Fibroblast of peridontal ligament (primary cell): Measurements from ENCODE around the gene PTBP3.
"Not testable (repeated sequence)": the region's sequence is repeated elsewhere in the genome, so short reads cannot be mapped to it uniquely, and the experiment has no call there.

Experiments used
- DNase-seq: peaks from one replicate; pipeline ENCODE4 v3.0.0-alpha.2; 2010; ENCODE audit errors: extremely low read depth

Gene PTBP3

DNA sequence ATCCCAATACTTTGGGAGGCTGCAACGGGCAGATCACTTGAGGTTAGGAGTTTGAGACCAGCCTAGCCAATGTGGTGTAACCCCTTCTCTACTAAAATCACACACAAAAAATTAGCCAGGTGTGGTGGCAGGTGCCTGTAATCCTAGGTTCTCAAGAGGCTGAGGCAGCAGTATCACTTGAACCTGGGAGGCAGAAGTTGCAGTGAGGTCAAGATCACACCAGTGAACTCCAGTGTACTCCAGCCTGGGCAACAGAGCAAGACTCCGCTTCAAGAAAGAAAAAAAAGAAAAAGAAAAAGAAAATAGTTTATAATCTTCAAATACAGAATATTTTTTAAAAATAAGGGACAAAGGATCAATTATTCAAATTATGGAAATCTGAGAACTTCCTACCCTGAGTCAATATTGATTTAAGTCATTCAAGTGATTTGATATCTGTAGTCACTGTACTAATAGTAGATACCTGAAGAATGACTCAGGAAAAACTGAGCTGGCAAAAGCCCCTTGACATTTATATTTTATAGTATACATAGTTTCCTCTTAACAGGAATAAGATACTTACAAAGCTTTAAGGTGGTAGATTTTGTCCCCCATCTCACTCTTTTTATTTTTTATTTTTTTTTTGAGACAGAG lies 61.8 kb downstream of the PTBP3 start:
- no peak for DNase-seq

DNA sequence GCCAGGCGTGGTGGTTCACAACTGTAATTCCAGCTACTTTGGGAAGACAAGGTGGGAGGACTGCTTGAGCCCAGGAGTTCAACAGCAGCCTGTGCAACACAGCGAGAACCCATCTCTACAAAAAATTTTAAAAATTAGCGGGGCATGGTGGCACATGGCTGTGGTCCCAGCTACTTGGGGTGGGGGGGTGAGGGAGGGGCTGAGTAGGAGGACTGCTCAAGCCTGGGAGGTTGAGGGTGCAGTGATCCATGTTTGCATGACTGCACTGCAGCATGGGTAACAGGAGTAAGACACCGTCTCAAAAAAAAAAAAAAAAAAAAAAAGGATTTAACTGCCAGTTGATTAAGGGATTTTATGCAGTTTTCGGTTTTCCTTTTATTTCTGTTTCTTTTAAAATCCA lies 65.0 kb downstream of the PTBP3 start:
- DNase-seq = no peak

DNA sequence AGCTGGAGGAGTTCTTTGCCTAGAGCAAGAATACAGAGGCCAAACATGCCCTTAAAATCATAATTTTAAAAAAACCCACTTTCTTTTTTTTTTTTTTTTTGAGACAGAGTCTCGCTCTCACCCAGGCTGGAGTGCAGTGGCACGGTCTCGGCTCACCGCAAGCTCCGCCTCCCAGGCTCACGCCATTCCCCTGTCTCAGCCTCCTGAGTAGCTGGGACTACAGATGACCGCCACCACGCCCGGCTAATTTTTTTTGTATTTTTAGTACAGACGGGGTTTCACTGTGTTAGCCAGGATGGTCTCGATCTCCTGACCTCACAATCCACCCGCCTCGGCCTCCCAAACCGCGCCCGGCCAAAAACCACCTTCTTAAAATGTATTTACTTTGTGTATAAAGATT lies 66.3 kb downstream of the PTBP3 start:
- not testable (repeated sequence) for DNase-seq

DNA sequence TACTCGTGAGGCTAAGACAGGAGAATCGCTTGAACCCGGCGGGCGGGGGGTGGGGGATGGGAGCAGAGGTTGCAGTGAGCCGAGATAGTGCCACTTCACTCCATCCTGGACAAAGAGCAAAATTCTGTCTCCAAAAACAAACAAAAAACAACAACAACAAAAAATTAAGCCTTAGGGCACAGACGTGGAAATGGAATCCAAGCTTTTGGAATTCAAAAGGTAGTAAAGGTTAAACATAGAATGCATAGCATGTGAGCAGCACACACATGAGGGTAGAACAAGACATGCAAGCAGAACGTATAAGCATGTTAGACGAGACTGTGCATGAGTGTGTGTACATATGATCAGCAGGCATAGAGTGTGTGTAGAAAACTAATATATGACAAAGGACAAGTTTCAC lies 68.0 kb downstream of the PTBP3 start:
- no peak for DNase-seq

DNA sequence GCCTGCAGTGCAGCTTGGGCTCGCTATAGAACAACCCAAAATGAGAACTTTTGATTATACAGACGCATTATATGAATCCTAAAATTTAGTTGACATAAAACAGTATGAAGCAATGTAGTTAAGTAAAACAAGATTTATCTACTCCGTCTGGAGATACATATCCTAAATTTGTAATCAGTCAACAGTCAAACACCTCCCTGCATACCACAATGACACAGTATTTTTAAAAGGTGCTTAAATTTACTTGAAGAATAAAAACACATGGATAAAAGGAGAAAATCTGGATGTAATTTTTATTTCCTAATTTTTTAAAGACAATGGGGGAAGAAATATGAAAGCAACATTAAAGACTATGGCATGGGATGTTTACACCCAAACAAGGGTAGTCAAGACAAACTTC lies 70.8 kb downstream of the PTBP3 start:
- no peak for DNase-seq

DNA sequence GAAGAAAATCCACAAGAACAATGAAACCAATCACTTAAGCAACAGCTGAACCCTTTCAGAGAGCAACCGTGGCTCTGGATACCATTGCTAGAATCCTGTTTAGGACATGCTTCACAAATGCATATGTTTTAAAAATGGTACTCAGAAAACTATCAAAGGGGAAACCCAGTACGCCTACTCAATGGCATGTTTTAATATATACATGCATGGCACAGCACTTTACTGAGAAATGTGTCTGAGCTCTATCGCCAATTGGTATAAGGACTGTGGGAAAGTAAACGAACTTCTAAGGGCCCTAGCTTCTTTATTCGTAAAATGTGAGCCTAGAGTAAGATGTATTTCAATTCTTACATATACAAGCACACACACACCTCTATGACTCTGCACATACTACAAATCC lies 72.3 kb downstream of the PTBP3 start:
- DNase-seq = no peak

DNA sequence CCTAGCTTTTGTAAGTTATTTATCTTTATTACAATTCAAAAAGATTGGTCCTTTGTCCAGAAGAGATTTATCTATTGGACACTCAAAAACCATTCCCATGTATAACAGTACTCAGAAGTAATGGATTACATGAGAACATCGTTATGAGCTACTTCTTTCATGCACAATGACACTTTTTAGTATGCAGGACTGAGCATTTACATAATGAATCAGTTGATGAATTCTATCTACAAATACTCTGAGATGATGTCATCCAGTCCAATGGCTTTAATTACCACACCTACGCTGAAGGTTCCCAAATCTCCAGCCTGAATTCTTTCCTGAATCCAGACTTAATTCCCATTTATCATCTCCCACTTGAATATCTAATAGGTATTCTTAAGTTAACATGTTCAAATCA lies 75.3 kb downstream of the PTBP3 start:
- DNase-seq = no peak

DNA sequence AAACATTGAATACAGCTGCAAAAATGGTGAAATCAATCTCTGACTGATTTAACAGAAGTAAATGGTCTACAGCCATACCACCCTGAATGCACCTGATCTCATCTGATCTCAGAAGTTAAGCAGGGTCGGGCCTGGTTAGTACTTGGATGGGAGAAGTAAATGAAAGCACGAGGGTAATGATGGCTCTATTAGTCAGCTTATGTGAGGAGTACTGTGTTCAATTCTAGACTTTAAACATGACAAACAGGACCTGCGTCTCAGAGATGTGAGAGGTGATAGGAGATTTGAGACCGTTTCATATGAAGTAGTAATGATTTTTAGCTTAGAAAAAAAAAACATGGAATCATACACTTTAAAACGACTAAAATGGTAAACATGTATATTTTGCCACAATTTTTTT lies 81.2 kb downstream of the PTBP3 start:
- no peak for DNase-seq

DNA sequence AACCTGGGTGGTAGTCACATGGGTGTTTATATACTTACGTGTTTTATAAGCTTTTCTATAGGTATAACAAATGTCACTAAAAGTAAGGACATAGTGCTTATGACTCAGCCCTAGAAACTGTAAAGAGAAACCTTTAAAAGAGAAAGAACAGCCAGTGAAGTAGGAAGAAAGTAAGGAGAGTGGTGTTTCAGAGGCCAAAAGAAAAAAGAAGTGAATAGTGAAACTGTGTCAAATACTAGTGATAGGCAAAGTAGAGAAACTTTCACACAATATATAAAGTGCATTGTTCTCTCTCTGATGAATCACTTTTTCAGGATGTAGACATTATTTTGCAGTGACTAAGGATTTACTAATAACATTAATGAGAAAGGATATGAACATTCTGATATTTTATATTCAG lies 84.1 kb downstream of the PTBP3 start:
- DNase-seq = peak; percentile 16

DNA sequence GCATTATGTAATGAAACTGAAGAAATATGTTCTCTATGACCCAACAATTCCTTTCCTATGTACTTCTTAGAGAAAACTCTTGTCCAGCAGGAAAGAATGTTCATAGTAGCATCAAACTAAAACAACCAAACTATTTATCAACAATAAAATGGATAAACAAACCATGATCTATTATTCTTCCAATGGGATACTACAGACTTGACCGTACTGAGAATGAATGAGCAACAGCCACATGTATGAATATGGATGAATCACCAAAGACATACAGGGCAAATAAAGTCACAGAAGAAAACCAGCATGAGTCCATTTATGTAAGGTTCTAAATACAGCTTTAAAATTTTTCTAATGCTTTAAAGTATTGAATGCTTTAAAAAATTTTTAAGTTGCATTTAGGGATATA lies 84.7 kb downstream of the PTBP3 start:
- peak; percentile 39 for DNase-seq

DNA sequence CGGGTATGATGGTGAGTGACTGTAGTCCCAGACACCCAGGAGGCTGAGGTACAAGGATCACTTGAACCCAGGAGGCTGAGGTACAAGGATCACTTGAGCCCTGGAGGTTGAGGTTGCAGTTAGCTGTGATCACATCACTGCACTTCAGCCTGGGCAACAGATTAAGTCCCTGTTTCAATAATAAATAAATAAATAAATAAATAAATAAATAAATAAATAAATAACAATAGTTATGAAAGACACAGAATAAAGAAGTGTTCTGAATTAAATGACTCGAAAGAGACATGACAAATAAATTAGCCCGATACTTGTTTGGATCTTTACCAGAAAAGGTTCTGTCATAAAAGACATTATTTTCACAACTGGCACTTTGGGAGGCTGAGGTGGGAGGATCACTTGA lies 86.3 kb downstream of the PTBP3 start:
- no peak for DNase-seq

DNA sequence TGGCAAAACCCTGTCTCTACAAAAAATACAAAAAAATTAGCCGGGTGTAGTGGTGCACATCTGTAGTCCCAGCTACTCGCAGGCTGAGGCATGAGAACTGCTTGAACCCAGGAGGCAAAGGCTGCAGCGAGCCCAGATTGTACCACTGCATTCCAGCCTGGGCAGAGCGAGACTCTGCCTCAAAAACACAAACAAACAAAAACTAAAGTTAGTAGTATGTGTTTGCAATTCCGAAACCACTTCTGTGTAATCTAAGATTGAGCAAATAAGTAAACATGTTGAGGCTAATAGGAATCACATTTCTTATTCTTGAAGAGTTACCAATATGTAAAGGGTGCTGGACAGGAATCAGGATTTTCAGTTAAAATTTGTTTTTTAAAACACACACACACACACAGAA lies 88.3 kb downstream of the PTBP3 start:
- DNase-seq = peak; percentile 39

DNA sequence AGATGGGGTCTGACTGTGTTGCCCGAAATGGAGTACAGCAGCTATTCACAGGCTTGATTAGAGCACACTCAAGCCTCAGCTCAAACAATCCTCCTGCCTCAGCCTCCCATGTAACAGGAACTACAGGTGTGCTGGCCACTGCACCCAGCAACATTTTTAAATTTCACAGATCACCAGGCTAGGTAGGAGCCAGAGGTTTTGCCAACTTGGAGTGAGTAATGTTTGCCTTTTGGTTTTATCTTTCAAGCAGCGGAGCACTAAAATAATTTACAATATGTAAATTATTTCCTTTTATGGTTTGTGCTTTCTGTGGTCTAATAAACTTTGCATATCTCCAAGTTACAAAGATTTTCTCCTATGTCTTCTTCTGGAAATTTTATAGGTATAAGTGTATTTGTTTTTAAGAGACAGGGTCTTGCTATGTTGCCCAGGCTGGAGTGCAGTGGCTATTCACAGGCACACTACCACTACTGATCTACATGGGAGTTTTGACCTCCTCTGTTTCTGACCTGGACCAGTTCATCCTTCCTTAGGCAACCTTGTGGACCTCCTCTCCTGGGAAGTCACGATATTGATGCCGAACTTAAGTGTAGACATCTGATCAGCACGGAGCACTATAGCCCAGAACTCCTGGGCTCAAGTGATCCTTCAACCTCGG lies 91.1 kb downstream of the PTBP3 start:
- DNase-seq = no peak

DNA sequence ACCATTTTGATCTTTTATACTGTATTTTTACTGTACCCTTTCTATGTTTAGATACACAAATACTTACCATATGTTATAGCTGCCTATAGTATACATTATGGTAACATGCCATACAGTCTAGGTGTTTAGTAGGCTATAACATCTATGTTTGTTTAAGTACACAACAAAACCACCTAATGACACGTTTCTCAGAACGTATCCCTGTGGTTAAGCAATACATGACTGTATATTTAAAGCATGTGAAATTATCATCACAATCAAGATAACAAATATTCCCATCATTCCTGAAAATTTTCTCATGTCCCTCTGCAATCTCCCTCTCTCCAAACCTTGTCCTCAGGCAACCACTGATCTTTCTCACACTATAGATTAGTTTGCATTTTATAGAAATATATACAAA lies 91.9 kb downstream of the PTBP3 start:
- no peak for DNase-seq

DNA sequence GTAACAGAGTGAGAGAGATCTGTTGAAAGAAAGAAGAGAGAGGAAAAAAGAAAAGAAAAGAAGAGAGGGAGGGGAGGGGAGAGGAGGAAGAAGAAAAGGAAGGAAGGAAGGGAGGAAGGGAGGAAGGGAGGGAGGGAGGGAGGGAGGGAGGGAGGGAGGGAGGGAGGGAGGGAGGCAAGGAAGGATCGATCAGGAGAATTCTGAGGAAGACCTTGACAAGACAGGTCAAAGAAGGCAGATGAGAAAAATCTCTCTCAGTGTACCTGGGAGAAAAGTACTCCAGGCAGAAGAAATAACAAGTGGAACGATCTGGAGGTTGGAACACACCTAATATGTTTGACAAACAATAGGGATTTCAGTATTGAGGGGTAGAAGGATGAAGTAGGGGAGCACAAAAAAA lies 93.7 kb downstream of the PTBP3 start:
- no peak for DNase-seq

DNA sequence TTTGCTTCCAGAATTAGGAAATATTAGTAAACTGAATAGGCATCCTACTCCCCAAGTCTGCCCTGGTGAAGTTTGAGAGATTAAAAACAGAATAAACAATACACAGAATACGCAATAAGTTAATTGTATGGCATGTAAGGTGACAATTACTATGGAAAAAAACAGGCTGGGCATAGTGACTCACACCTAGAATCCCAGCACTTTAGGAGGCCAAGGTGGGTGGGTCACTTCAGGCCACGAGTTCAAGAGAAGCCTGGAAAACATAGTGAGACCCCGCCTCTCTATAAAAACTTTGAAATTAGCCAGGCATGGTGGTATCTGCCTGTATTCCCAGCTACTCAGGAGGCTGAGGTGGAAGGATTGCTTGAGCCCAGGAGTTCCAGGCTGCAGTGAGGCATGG lies 94.1 kb downstream of the PTBP3 start:
- no peak for DNase-seq

DNA sequence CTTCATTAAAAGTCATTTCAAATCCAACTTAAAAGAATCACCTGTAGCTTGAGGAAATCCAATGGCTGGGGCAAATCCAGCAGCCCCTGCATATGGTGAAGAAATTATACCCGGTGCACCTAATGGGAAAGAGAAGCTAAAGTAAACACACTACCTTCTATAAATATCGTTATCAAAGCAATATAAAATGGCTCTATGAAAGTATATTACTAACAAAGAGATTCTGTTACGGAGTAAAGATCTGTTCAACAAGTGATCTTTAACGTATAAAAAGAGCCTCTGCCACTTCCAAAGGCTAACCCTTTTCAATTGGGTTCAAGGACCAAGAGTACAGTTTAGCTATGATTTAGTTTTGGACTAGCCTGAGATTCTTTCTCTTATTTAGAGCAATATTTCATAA lies 98.6 kb downstream of the PTBP3 start:
- DNase-seq = no peak

DNA sequence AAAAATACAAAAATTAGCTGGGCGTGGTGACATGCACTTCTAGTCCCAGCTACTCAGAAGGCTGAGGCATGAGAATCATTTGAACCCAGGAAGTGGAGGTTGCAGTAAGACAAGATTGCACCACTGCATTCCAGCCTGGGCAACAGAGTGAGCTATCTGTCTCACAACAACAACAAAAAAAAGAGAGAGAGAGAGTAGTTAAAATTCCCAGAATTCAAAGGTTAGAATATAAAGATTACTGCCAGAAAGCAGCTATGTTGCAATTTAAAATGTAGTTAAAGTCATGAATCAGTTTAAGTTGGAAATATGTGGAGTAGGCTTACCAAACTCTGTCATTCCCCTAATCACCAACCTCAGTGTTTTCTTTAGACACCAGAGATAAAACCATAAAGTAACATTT lies 99.7 kb downstream of the PTBP3 start:
- peak; percentile 80 for DNase-seq

DNA sequence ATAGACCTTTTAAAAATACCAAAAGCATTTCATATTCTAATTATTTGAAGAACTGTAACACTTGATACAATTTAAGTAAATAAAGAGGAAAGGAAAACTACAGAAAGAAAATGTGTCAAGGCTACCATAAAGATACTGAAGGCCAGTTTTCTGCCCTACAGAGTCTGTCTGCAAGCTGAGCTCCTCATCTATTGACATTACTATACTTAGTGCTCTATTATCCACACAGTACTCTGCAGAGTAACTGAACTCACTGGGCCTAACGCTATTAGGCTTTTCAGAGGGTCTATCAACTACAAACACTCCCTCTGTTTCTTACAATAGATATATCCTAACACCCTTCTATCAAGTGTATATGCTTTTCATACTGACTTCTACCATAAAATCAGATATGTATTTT lies 101.2 kb downstream of the PTBP3 start:
- no peak for DNase-seq

DNA sequence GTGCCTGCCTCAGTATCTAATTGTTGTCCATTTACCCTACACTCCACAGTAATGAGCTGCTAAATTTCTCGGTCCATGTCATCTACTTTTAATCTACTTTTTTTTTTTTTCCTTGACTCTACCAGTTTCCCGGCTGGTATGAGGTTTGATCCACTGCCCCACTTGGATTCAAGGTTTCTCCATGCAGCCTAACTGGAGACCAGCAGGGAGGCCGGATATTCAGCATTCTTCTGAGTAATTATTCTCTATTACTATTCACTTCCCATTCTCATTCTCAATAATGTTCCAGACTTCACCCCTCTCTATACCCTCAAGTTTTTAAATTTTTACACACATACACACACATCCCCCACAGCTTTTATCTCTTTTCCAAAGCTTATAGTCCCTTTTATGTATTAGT lies 107.3 kb downstream of the PTBP3 start:
- DNase-seq = no peak

DNA sequence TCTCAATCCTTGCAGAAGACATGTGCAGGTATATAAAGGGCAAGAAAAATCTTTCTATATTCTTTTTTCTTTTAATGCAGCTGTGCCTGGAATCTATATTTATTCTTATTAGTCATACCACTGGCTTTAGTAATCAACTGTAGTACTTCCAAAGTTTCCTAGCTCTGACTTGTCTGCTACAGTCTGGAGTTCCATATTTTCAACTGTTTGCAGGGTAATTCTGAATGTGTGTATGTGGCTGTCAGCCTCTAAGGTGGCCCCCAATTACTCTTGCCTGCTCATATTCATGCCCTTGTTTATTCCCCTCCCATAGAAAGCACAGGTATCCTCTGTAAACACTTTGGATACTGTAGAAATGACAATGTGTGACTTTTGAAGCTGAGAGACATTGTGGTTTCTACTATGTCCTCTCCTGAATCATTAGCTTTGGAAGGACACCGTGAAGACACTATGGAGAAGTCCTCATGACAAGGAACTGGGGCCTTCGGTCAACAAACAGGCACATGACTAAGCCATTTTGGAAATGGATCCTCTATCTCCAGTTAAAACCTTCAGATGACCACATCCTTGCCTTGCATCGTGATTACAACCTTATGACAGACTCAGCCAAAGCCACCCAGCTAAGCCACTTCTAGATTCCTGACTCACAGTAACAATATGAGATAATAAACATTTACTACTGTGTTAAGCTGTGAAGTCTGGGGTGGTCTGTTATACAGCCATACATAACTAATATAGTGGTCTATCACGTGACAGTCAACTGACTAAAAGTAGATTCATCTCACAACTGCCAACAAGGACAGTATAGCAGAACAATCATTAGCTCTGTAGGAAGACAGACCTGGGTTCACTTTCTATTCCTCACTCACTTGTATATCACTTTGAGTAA lies 108.8 kb downstream of the PTBP3 start:
- DNase-seq = peak; percentile 76

DNA sequence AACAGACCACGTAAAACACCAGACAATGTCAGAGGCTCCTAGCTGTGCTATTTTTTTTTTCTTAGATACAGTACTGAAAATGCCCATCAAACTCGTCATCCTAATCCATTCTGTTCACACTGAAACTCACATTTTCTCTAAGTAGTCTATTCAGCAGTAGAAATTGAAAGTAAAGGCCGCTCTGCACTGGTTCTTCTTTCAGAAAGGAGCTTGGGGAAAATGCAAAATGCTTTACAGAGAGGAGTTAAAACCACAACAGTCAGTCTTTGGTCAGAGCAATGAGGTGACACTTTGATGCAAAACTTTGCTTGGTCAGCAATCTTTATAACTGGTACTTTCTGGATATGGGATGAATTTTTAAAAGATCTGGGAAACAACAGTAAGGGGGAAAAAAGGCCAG lies 114.5 kb downstream of the PTBP3 start:
- DNase-seq = peak; percentile 52

DNA sequence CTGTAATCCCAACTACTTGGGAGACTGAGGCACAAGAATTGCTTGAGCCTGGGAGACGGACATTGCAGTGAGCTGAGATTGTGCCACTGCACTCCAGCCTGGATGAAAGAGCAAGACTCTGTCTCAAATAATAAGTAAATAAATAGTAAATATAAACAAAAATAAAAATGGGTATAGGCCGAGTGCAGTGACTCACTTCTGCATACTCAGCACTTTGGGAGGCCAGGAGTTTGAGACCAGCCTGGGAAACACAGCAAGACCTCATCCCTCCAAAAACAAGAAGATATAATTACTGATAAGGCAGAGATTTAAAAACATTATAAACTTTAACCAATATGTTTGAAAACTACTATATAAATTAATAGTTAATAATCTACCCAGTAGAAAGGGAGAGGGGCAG lies 120.5 kb downstream of the PTBP3 start:
- DNase-seq = no peak
